GM18507 (cell line): ENCODE data around the gene TET3.

Source experiments
- DNase-seq: peaks from one replicate; pipeline ENCODE4 v3.0.0; 2011; ENCODE audit warnings: low read depth; ENCODE audit not compliant: insufficient read length; ENCODE audit errors: extremely low spot score
- FAIRE-seq: peaks from 2 replicates; lab custom pipeline; 2011; peaks lifted over from hg19 to GRCh38; lab: Jason Lieb, UNC

Gene TET3

GRCh38 chr2:73963385-73964120 is 21.2 kb upstream of the TET3 start:
- peak; percentile 83 for FAIRE-seq
- no peak for DNase-seq

GRCh38 chr2:73964223-73964622 is 20.5 kb upstream of the TET3 start:
- DNase-seq, result no peak
- no peak for FAIRE-seq

- no peak for FAIRE-seq
- DNase-seq, result no peak
Measured at GRCh38 chr2:73965053-73965452, 19.7 kb upstream of the TET3 start.

GRCh38 chr2:73968357-73968937 is 16.3 kb upstream of the TET3 start:
- DNase-seq (no peak), FAIRE-seq (no peak)

GRCh38 chr2:73969356-73969755 is 15.4 kb upstream of the TET3 start:
- DNase-seq (no peak), FAIRE-seq (no peak)

GRCh38 chr2:73970141-73970803 is 14.4 kb upstream of the TET3 start:
- no peak for FAIRE-seq
- DNase-seq, result no peak

GRCh38 chr2:73970850-73971471 is 13.7 kb upstream of the TET3 start:
- DNase-seq (peak; percentile 43), FAIRE-seq (peak; percentile 93)

GRCh38 chr2:73971722-73972121 is 13.0 kb upstream of the TET3 start:
- no peak for DNase-seq
- no peak for FAIRE-seq

- DNase-seq (no peak), FAIRE-seq (peak; percentile 5)
Measured at GRCh38 chr2:73972846-73973245, 11.9 kb upstream of the TET3 start.

GRCh38 chr2:73975731-73976130 is 9.0 kb upstream of the TET3 start:
- DNase-seq (no peak), FAIRE-seq (no peak)

- FAIRE-seq (no peak), DNase-seq (no peak)
Measured at GRCh38 chr2:73976803-73977202, 7.9 kb upstream of the TET3 start.

- DNase-seq (no peak), FAIRE-seq (no peak)
Measured at GRCh38 chr2:73977466-73977865, 7.2 kb upstream of the TET3 start.

GRCh38 chr2:73979021-73979420 is 5.7 kb upstream of the TET3 start:
- no peak for FAIRE-seq
- no peak for DNase-seq

GRCh38 chr2:73979686-73980085 is 5.0 kb upstream of the TET3 start:
- FAIRE-seq (no peak), DNase-seq (no peak)

- no peak for DNase-seq
- FAIRE-seq, result no peak
Measured at GRCh38 chr2:73980566-73980965, 4.1 kb upstream of the TET3 start.

GRCh38 chr2:73981081-73982001 is 3.4 kb upstream of the TET3 start:
- peak; percentile 62 for FAIRE-seq
- no peak for DNase-seq

GRCh38 chr2:73982140-73982617 is 2.5 kb upstream of the TET3 start:
- DNase-seq (no peak), FAIRE-seq (no peak)

GRCh38 chr2:73983322-73984202 is 1.1 kb upstream of the TET3 start:
- no peak for DNase-seq

More at GRCh38 chr2:73983322-73984202, 1.1 kb upstream of the TET3 start:
- no peak for FAIRE-seq
